Raji (cell line): ENCODE results near the gene OXNAD1.

ENCODE experiments used
- POLR2A ChIP-seq: IDR thresholded peaks from 2 replicates; pipeline ENCODE4 v1.6.1; 2011; ENCODE audit warnings: low read depth, low read length, control low read depth; ENCODE audit not compliant: insufficient read depth

The OXNAD1 gene

DNA sequence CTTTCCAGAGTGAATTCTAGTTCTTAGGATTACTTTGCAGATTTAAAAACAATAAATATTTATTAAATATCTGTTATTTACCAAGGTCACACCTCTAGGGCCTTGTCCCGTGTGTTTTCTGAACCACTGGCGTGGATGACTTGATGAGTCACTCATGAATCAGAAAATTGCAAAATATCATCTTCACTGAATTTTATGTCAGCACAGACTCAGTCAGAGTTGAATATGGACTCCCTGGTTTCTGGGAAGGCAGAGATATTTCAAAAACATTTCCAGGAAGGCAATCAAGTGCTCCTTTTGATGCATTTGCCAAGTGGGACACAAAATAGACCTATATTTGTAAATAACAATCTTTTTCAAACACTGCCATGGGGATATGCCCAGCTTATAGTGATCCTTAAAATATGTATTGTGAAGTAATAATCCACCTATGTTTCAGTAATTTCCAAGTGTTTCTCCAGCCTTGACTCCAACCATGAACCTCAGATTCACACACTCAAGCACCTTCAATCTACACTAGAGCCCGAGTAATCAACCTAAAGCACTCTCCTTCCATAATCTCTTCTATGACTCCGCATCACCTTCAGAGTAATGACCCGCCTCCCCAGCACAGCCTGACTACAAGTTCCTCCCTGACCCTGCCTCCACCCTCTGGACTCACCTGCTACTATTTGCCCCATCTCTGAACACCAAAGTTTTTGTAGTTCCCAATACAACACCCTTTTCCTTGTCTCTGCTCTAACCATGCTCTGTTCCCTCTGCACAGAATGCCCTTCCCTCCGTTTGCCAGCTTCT, 24.6 kb upstream of the OXNAD1 start:
- TF ChIP-seq POLR2A = no peak

DNA sequence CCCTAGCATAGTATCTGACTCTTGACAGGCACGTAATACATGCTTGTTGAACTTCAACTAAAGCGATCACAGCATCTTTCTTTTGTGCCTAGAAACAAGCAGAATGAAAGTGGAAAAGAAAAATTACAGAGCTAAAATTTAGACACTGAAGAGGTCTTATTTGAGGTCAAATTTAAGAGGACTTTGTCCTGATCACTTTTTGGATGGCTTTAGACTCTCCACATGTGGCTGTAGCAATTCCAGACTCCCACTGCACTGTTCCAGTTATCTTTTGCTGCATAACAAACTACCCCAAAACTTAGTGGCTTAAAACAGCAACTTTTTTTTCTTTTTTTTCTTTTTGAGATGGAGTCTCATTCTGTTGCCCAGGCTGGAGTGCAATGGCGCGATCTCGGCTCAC, 23.8 kb upstream of the OXNAD1 start:
- no peak for TF ChIP-seq POLR2A

DNA sequence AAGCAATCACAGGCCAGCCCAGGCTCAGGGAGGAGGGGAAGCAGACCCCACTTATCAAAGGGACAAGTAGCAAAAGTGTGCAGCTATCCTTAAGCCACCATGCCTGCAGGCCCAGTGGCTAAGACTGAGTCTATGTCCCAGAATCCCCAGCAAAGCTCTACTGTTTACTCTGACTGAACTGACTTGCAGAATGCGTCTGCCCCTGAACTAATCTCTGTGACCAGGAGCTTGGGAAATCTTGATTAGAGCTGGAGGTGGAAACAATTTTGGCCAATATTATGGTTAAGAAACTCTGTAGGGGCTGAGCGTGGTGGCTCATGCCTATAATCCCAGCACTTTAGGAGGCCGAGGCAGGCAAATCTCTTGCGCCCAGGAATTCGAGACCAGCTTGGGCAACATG, 22.8 kb upstream of the OXNAD1 start:
- TF ChIP-seq POLR2A = no peak

DNA sequence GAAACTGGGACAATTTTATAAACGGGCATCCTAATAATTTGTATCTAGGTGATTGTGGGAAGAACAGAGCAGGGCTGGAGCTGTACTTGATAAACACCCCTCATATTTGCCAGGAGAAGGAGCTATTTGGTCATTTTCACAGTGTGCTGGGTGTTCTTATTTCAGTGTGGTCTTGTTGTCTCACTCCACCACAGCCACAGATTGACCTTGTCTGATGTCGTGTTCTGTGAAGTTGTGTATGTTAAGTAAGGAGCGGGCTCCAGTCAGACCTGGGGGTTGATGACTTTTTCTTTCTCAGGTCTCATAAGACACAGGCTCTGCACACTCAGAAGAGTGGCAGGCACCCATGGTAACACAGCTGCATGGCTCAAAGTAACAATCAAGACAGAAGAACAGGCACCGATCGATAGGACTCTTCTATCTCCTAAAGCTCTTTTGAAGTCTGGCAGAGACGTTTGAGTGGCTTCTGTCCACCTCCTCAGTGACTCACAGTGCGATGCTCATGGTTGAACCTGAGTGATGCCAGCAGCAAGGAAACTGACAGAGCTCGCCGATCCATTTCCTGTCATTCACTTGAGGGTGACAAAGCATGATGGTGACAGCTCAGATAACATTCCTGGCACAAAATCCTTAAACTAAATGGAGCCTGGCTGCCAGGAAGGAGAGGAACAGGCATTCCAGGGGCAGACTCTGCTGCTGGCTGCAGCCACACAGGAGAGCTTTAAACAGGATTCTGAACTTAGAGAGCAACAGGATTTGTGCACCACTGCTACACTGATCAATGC, 21.1 kb upstream of the OXNAD1 start:
- TF ChIP-seq POLR2A = no peak

DNA sequence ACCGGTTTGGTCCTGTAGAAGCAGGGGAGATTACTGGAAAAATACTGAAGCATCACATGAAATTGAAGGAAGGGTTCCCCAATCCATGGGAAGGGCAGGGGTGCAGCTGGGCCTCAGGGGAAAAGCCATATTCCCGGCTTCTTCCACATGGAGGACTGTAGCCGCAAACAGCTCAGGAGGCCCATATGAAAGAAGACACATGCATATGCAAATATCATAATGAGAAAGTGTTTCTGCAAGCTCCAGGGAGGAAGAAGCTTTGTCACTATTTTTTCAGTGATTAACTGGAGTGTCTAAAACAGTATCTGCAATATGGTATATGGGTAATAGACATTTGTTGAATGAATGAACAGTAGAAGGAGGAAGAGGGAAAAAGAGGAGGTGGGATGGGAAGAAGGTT, 19.4 kb upstream of the OXNAD1 start:
- no peak for TF ChIP-seq POLR2A

DNA sequence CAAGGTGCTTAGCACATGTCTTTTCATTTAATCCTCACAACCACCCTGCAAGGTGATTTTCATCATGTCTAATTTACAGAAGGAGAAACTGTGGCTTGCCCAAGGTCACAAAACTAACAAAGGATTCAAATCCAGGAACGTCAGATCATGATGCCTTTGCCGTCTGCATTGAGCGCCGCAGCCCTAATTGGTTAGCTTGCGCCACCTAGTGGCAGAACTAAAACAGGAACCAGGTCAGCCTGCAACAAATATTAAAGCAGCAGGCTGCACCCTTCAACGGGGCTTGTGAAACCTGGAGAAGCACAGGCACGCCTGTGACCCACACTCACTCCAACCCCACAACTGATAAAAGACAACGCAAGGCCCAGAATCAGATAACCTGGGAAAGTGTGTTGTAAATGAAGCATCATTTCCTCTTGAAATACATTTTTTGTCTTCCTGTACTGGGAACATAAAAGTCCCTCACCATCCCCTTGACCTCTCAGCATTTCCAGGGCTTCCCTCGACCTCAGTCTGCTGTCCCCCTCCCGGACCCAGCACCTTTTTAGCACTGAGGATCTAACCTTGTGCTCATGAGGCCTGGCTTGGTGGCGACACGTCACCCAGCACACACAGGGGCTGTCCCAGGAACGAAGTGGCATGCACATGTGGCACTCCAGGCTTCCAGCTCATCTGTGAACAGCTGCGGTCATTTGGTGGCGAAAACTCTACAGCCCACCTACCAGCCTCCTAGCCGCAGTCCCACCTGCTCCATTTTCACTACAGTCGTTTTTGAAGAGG, 17.5 kb upstream of the OXNAD1 start:
- no peak for TF ChIP-seq POLR2A

DNA sequence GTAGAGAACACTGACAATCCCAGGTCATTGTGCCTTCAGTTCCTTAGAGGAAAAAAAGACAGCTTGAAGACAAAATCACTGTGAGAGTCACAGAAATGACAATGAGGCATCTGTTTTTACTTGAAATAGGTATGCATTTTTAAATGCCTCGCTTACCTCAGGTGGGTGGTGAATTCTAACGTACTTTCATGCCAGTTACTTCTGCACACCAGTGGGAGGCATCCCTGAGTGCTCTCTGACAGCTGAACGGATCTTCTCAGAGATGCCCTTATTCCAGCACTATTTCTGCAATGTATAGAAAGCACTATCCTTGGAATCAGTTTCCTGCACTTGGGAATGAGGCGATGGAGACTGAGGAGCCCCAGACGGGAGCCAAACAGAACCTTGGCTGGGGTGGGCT, 16.5 kb upstream of the OXNAD1 start:
- no peak for TF ChIP-seq POLR2A

DNA sequence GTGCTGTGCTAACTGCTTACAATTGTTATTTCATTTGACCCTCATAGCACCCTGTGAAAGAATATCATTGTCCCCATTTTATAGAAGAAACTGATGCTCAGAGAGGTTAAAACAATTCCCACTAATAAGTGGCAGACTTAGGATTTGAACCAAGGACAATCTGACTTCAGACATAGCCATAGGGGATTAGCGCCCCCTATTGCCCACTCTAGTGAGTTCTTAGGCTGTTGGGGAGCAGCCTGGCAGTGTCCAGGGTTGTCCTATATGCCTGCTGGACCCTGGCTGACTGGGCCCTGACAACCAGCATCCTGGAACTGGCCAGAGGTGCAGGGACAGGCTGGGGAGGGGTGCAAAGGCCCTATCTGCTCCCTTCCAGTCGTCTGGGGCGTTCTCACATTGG, 15.7 kb upstream of the OXNAD1 start:
- no peak for TF ChIP-seq POLR2A

DNA sequence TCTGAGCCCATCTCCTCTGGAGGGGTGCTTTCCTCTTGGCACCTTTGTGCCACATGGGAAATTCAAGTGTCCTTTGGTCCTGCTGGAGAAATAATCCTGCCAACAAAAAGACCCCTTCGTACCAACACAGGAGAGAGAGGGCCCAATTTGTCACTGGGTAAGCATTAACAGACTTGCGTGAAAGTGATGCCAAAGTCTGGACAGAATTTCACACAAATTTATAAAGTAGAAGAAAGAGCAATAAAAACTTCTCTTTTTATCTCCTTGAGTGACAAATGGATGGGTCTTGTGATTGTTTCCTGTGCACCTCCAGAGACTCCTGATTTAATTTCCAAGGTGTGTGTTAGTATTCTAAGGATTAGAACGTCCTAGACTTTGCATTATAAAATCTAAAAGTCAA, 15.1 kb upstream of the OXNAD1 start:
- TF ChIP-seq POLR2A = no peak

DNA sequence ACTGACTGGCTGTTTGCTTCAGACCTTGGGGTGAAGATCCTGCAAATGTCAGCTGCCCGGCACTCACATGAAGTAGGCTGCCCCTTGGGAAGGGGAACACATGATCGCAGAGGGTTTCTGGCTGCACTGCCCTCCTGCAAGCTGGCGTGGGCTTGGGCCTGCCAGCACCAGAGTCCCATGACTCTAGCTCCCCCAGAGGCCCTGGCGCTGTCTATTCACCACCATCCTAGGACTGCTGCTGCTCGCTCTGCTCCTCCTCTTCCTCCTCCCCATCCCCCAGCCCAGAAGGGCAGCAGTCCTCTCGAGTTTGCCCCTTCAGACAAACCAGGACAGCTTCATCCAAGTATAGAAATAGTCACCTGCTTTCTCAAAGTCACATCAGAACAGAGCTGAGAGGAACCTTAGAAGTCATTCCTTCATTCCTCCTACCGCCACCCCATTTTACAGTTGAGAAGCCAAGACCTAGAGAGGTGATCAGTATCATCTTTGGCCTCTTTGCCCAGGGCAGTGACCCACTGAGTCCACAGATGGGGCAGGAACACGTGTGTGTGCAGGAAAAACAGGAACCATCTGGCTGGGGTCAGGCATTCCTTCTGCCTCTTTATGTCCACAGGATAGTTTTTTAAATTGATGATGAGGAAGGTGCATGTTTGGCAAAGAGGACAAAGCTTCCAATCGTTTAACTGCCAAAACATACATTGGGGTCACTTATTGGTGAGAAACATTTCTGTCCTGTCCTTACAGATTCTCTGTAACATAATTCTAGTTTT, 13.5 kb upstream of the OXNAD1 start:
- no peak for TF ChIP-seq POLR2A

DNA sequence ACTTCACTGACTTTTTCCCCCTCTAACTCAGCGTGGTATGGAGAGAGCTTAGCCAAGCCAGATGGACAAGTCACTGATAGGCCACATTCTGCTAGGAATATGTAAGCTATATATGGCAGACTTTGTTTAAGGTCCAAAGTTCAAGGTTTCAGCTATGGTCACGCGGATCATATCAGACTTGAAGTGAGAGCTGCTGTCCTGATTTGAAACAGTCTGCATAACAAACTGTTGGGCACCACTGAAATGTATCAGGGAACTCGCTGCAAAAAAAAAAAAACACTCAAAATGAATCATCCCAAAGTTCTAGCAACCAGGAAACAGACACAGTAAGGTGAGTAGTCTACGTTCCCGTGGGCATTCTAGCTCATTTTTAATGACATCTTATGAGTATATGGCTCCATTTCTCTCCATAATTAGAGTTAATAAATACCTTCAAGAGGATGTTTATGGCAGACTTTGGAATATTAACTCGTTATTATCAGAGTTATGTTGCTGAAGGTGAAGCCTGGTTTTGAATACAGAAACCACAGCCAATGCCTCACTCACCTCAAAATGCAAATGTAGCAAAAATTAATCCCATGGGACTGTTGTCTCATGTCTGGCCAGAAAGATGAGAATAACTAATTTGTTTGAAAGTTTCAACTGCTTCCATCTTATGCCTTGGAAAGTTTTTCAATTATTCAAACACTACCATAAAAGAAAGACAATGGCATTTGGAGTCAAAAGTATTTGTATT, 12.6 kb upstream of the OXNAD1 start:
- TF ChIP-seq POLR2A = no peak

DNA sequence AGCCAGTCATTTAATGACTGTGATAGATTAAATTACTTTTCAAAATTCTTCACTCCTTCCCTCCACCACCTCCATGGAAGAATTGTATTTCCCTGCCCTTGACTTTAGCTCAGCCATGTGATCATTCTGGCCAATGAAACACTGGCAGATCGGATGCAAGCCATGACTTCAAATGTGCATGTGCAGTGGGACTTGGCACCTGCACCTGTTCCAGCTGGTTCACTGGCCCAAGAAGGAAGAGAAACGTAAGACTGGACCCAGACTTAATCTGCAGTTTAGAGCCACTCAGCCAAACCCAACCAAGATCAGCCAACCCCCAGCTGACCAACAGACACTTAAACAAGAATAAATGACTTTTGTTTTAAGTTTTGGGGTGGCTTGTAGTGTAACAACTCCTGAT, 12.0 kb upstream of the OXNAD1 start:
- TF ChIP-seq POLR2A = no peak

DNA sequence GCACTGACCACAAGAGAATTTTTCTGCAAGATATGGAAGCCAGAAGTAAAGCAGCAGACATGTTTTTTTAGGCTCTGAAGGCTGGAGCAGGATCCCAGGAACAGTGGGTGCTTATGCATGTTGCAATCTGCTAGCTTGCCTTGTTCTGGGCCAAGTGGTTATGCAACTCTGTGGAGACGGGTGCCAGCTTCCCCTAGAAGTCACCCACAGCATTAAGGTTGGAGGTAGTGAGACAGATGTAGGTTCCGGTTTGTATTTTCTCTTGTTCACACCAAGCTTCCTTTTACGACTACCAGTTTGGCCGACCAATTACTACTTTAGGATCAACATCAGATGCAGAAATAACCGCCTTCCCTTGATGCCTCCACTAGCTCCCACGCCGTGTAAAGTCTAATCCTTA, 11.4 kb upstream of the OXNAD1 start:
- no peak for TF ChIP-seq POLR2A

DNA sequence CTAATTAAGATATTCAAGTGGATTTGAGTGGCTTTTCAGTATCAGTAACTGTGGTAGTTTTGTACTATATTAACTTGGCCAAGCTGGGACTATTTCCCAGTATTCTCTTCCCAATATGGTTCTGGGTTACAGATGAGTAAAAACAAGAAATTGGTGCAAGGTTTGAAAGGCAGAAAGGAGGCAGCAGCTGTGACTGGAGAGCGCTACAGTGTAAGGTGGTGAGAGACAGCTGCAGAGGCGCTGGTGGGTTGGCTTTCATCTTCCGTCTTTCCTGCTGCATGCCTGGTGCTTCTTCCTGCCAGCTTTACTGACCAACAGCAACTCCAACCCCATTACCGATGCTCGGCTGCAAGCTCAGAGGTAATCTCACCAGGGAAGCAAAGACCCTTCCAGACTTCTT, 10.1 kb upstream of the OXNAD1 start:
- no peak for TF ChIP-seq POLR2A
